ENCODE measurements around the gene LRCH1. TPM values are rescaled to one million over a fixed set of nuclear protein-coding genes. Genes with fewer than 3 reads are reported as not detected.

The LRCH1 gene
- total RNA-seq, 1 experiment from 2014 or later = 11.8 TPM

DNA sequence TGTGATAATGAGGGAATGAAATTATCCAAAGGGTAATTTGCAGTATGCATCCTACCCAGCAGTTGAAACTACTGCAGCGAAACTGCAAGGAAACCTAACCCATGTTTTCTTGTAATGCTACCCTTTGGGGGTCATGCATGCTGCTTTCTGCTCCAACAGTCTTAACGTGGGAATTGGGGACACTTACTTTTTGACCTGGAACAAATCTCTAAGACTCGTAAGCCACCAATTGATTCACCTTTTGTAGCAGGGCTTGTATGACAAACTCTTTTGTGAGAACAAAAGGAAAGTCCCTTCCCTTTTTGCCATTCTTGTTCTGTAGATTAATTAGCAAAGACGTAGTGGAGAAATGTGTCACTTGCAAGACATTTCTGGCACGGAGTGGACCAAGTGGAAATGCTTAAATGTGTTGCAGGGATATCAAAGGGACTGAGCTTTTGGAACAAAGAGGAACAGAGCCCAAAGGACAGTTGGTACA lies 27.4 kb downstream of the LRCH1 start:
- ChIA-PET CTCF (no interaction called here), POLR2A (interaction anchor here (1.3 kb wide), 1 partner anchor 11 kb away, joined by 3 read pairs; no protein-coding TSS in a partner anchor)
- DNase-seq (ENCODE audit: low spot score) (no peak), ATAC-seq (no peak)
- H3K36me3 Mint-ChIP-seq = no peaks in the 10 kb centered on the region
- no peak overlapping the region for H3K4me3 Mint-ChIP-seq
- no peaks in the 10 kb centered on the region for H3K27me3 Mint-ChIP-seq (ENCODE audit: low read depth)
- TF ChIP-seq, protein P1, sequence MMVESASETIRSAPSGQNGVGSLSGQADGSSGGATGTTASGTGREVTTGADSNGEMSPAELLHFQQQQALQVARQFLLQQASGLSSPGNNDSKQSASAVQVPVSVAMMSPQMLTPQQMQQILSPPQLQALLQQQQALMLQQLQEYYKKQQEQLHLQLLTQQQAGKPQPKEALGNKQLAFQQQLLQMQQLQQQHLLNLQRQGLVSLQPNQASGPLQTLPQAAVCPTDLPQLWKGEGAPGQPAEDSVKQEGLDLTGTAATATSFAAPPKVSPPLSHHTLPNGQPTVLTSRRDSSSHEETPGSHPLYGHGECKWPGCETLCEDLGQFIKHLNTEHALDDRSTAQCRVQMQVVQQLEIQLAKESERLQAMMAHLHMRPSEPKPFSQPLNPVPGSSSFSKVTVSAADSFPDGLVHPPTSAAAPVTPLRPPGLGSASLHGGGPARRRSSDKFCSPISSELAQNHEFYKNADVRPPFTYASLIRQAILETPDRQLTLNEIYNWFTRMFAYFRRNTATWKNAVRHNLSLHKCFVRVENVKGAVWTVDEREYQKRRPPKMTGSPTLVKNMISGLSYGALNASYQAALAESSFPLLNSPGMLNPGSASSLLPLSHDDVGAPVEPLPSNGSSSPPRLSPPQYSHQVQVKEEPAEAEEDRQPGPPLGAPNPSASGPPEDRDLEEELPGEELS (CRISPR knock-in tag; IDR thresholded peaks at IDR 0.05) = no peak
- TF ChIP-seq NFE2L1 (CRISPR knock-in tag; IDR thresholded peaks at IDR 0.05) = no peak
- no peak for TF ChIP-seq CREM (CRISPR knock-in tag; IDR thresholded peaks at IDR 0.05)
- no peak for TF ChIP-seq NR3C1 (CRISPR knock-in tag; conservative IDR thresholded peaks at IDR 0.05; ENCODE audit: low read depth)
- TF ChIP-seq EMX1 (CRISPR knock-in tag; IDR thresholded peaks at IDR 0.05) = no peak
- TF ChIP-seq NR1H2 (CRISPR knock-in tag; IDR thresholded peaks at IDR 0.05) = no peak
- TF ChIP-seq TEAD1 (CRISPR knock-in tag; IDR thresholded peaks at IDR 0.05) = no peak
- TF ChIP-seq FOXJ3 (CRISPR knock-in tag; IDR thresholded peaks at IDR 0.05; ENCODE audit: borderline replicate concordance) = no peak
- no peak for TF ChIP-seq NFATC4 (CRISPR knock-in tag; IDR thresholded peaks at IDR 0.05)
- TF ChIP-seq SMAD3 (CRISPR knock-in tag; IDR thresholded peaks at IDR 0.05; ENCODE audit: borderline replicate concordance) = no peak
- no peak for TF ChIP-seq ELF4 (CRISPR knock-in tag; IDR thresholded peaks at IDR 0.05; ENCODE audit: low read depth)
- TF ChIP-seq ATF3 (CRISPR knock-in tag; conservative IDR thresholded peaks at IDR 0.05) = no peak
- TF ChIP-seq ZNF532 (CRISPR knock-in tag; IDR thresholded peaks at IDR 0.05; ENCODE audit: borderline replicate concordance) = no peak
- peaks cover 29% of the 10 kb centered on the region for H3K4me1 Mint-ChIP-seq
- H3K27ac Mint-ChIP-seq = no peak overlapping the region
- no peaks in the 10 kb centered on the region for H3K9me3 Mint-ChIP-seq

- Mint-ChIP-seq H3K9me3 (no peaks in the 10 kb centered on the region), H3K4me1 (peaks cover 43% of the 10 kb centered on the region), H3K4me3 (no peak overlapping the region), H3K27me3 (ENCODE audit: low read depth) (no peaks in the 10 kb centered on the region), H3K27ac (no peak overlapping the region), H3K36me3 (no peaks in the 10 kb centered on the region)
- ATAC-seq (no peak), DNase-seq (ENCODE audit: low spot score) (no peak)
- ChIA-PET POLR2A (interaction anchor here (0.7 kb wide), 1 partner anchor 164 kb away, joined by 3 read pairs; no protein-coding TSS in a partner anchor), CTCF (interaction anchor here (0.7 kb wide), 1 partner anchor 144 kb away, joined by 3 read pairs; no protein-coding TSS in a partner anchor)
- TF ChIP-seq JAZF1 (CRISPR knock-in tag; IDR thresholded peaks at IDR 0.05) (no peak), FOXJ3 (CRISPR knock-in tag; IDR thresholded peaks at IDR 0.05; ENCODE audit: borderline replicate concordance) (no peak), ZNF317 (CRISPR knock-in tag; IDR thresholded peaks at IDR 0.05; ENCODE audit: borderline replicate concordance, low read depth) (no peak), AFF4 (CRISPR knock-in tag; IDR thresholded peaks at IDR 0.05; ENCODE audit: borderline replicate concordance) (no peak), SMAD4 (CRISPR knock-in tag; IDR thresholded peaks at IDR 0.05) (no peak)
- TF ChIP-seq, protein P2, sequence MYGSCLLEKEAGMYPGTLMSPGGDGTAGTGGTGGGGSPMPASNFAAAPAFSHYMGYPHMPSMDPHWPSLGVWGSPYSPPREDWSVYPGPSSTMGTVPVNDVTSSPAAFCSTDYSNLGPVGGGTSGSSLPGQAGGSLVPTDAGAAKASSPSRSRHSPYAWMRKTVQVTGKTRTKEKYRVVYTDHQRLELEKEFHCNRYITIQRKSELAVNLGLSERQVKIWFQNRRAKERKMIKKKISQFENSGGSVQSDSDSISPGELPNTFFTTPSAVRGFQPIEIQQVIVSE (CRISPR knock-in tag; IDR thresholded peaks at IDR 0.05; ENCODE audit: borderline replicate concordance) = no peak
Observed at GRCh38 chr13:46582190-46582589, 29.2 kb downstream of the LRCH1 start.
